H1 (cell line): Measurements from ENCODE around the gene KCTD16. TPM values are rescaled to one million over a fixed set of nuclear protein-coding genes. Genes with fewer than 3 reads are reported as not detected.

ENCODE experiments used
- CTCF ChIA-PET: fragments of 300-600 bp; sonication (Branson Sonifier 250); formaldehyde crosslinking; loops from one replicate; lab custom pipeline; 2021; ENCODE audit not compliant: partially characterized antibody; lab: Charles Lee
- POLR2A ChIA-PET: fragments of 300-600 bp; sonication (Branson Sonifier 250); formaldehyde crosslinking; loops from one replicate; lab custom pipeline; 2021; ENCODE audit warnings: inconsistent platforms; ENCODE audit not compliant: partially characterized antibody; lab: Charles Lee
- DNase-seq, 2 experiments: peaks; one replicate each; pipeline versions ENCODE4 v3.0.0 to v3.0.0-alpha.2; 2010 to 2022; ENCODE audit warnings: low spot score in 2 of 2, low read depth in 1 of 2, mixed read lengths in 1 of 2
- FAIRE-seq: peaks from 2 replicates; lab custom pipeline; 2011; peaks lifted over from hg19 to GRCh38; lab: Jason Lieb, UNC
- H2AFZ ChIP-seq: 2 replicates; pipeline ENCODE4 v1.8.1; 2012; ENCODE audit warnings: low read length, inconsistent platforms
- H2AK5ac ChIP-seq: 2 replicates; pipeline ENCODE4 v1.6.1; 2013; ENCODE audit warnings: low read depth, low read length
- H2BK120ac ChIP-seq: replicated peaks from 2 replicates; pipeline ENCODE3; 2013; ENCODE audit warnings: low read depth, low read length, inconsistent platforms
- H2BK12ac ChIP-seq: 2 replicates; pipeline ENCODE4 v1.6.1; 2013; ENCODE audit warnings: low read depth, low read length
- H2BK15ac ChIP-seq: 2 replicates; pipeline ENCODE4 v1.6.1; 2013; ENCODE audit warnings: low read length
- H2BK20ac ChIP-seq: 2 replicates; pipeline ENCODE4 v1.6.1; 2013; ENCODE audit warnings: low read length
- H2BK5ac ChIP-seq: 2 replicates; pipeline ENCODE4 v1.6.1; 2013; ENCODE audit warnings: low read depth, low read length
- H3K14ac ChIP-seq: 2 replicates; pipeline ENCODE4 v1.6.1; 2013; ENCODE audit warnings: inconsistent platforms; ENCODE audit not compliant: insufficient read length
- H3K18ac ChIP-seq: 2 replicates; pipeline ENCODE4 v1.6.1; 2013; ENCODE audit warnings: low read length; ENCODE audit errors: extremely low read depth
- H3K23ac ChIP-seq: 2 replicates; pipeline ENCODE4 v1.6.1; 2013; ENCODE audit warnings: inconsistent platforms; ENCODE audit not compliant: insufficient read length
- H3K23me2 ChIP-seq: 2 replicates; pipeline ENCODE4 v1.6.1; 2013; ENCODE audit warnings: low read depth, low read length
- H3K27ac ChIP-seq: 2 replicates; pipeline ENCODE4 v1.6.1; 2011; ENCODE audit warnings: low read depth, low read length, inconsistent platforms
- H3K27me3 ChIP-seq, 4 experiments: replicated peaks in 1 of 4; 1 replicate in 1 of 4; 2 replicates in 3 of 4; pipeline versions ENCODE4 v1.6.1 to v1.8.1; 2011 to 2013; ENCODE audit warnings: low read length in 3 of 4, mild to moderate bottlenecking in 3 of 4, inconsistent platforms in 2 of 4, mixed read lengths in 2 of 4, moderate library complexity in 1 of 4; ENCODE audit not compliant: control insufficient read depth in 3 of 4, insufficient read depth in 3 of 4; ENCODE audit errors: extremely low read depth in 1 of 4
- H3K36me3 ChIP-seq, 4 experiments: 2 replicates each; pipeline versions ENCODE4 v1.6.1 to v1.8.1; 2011 to 2013; ENCODE audit warnings: mild to moderate bottlenecking in 4 of 4, low read length in 3 of 4, moderate library complexity in 2 of 4, control low read depth in 1 of 4, inconsistent platforms in 1 of 4; ENCODE audit not compliant: insufficient read depth in 4 of 4, control insufficient read depth in 2 of 4
- H3K4ac ChIP-seq: replicated peaks from 2 replicates; pipeline ENCODE3; 2013; ENCODE audit warnings: low read length, low read depth, mixed read lengths, inconsistent platforms; ENCODE audit not compliant: insufficient read length
- H3K4me1 ChIP-seq, 4 experiments: replicated peaks in 1 of 4; 1 replicate in 1 of 4; 2 replicates in 3 of 4; pipeline versions ENCODE4 v1.6.1 to v1.8.1; 2011 to 2013; ENCODE audit warnings: low read length in 3 of 4, inconsistent platforms in 2 of 4, mixed read lengths in 1 of 4; ENCODE audit not compliant: insufficient read depth in 4 of 4, control insufficient read depth in 3 of 4
- H3K4me2 ChIP-seq, 2 experiments: 2 replicates each; pipeline versions ENCODE4 v1.6.1 to v1.8.1; 2011 to 2013; ENCODE audit warnings: low read depth in 2 of 2, low read length in 2 of 2, control low read depth in 1 of 2, inconsistent platforms in 1 of 2, mild to moderate bottlenecking in 1 of 2; ENCODE audit not compliant: insufficient read depth in 1 of 2
- H3K4me3 ChIP-seq, 4 experiments: fragments of 200-600, 300-600 bp in 1 of 4; sonication (generic), shearing (Covaris generic), sonication (Bioruptor Twin) in 1 of 4; 2 replicates each; pipeline versions ENCODE4 v1.5.1 to v1.8.1; 2011 to 2016; ENCODE audit warnings: low read length in 4 of 4, low read depth in 3 of 4, control low read depth in 2 of 4, inconsistent platforms in 2 of 4, mild to moderate bottlenecking in 2 of 4, mixed read lengths in 1 of 4, moderate library complexity in 1 of 4; ENCODE audit not compliant: insufficient read depth in 2 of 4; ENCODE audit errors: extremely low read depth in 1 of 4
- H3K56ac ChIP-seq: replicated peaks from 2 replicates; pipeline ENCODE3; 2013; ENCODE audit warnings: low read depth, mild to moderate bottlenecking, mixed read lengths, low read length, inconsistent platforms; ENCODE audit not compliant: insufficient read length
- H3K79me1 ChIP-seq: 2 replicates; pipeline ENCODE4 v1.6.1; 2013; ENCODE audit warnings: low read depth, low read length, control low read depth
- H3K79me2 ChIP-seq, 2 experiments: 2 replicates each; pipeline versions ENCODE4 v1.6.1 to v1.8.1; 2012 to 2013; ENCODE audit warnings: low read length in 2 of 2, mild to moderate bottlenecking in 2 of 2, inconsistent platforms in 1 of 2; ENCODE audit not compliant: insufficient read depth in 2 of 2, control insufficient read depth in 1 of 2
- H3K9ac ChIP-seq, 4 experiments: replicated peaks in 1 of 4; 1 replicate in 1 of 4; 2 replicates in 3 of 4; pipeline versions ENCODE4 v1.6.1 to v1.8.1; 2011 to 2013; ENCODE audit warnings: low read depth in 3 of 4, low read length in 3 of 4, control low read depth in 2 of 4, mild to moderate bottlenecking in 2 of 4, moderate library complexity in 2 of 4, inconsistent platforms in 1 of 4; ENCODE audit errors: extremely low read depth in 1 of 4
- H3K9me3 ChIP-seq, 2 experiments: 2 replicates each; pipeline versions ENCODE4 v1.6.1 to v1.8.1; 2012 to 2013; ENCODE audit warnings: mild to moderate bottlenecking in 2 of 2, moderate library complexity in 2 of 2, control low read depth in 1 of 2, inconsistent platforms in 1 of 2, low read depth in 1 of 2, low read length in 1 of 2, mixed read lengths in 1 of 2; ENCODE audit not compliant: insufficient read depth in 2 of 2
- H4K20me1 ChIP-seq, 2 experiments: replicated peaks in 1 of 2; 2 replicates each; pipeline versions ENCODE3 to v1.8.1; 2011 to 2013; ENCODE audit warnings: inconsistent platforms in 2 of 2, low read length in 2 of 2, mild to moderate bottlenecking in 1 of 2; ENCODE audit not compliant: insufficient read depth in 2 of 2, control insufficient read depth in 1 of 2
- H4K5ac ChIP-seq: 2 replicates; pipeline ENCODE4 v1.6.1; 2013; ENCODE audit warnings: low read length, low read depth, mixed read lengths, inconsistent platforms; ENCODE audit not compliant: insufficient read length
- H4K8ac ChIP-seq: 2 replicates; pipeline ENCODE4 v1.8.0; 2013; ENCODE audit warnings: mild to moderate bottlenecking, moderate library complexity, low read length, inconsistent platforms; ENCODE audit not compliant: insufficient read depth; ENCODE audit errors: extremely low read depth
- H4K91ac ChIP-seq: replicated peaks from 2 replicates; pipeline ENCODE3; 2013; ENCODE audit warnings: low read length, mixed read lengths, inconsistent platforms; ENCODE audit not compliant: insufficient read length
- ASH2L ChIP-seq: fragments of 200-600, 300-600 bp; sonication (generic); IDR thresholded peaks from one replicate; pipeline ENCODE4 v1.7.1; 2017; ENCODE audit warnings: low read length
- BACH1 ChIP-seq: IDR thresholded peaks from 2 replicates; pipeline ENCODE4 v1.6.1; 2012; ENCODE audit warnings: low read length, improper control_type of control experiment
- EP300 ChIP-seq, 2 experiments: IDR thresholded peaks; 1 replicate in 1 of 2; 2 replicates in 1 of 2; pipeline ENCODE4 v1.6.1; 2011 to 2012; ENCODE audit warnings: low read depth in 2 of 2, low read length in 2 of 2, mild to moderate bottlenecking in 2 of 2, borderline replicate concordance in 1 of 2, inconsistent platforms in 1 of 2, moderate library complexity in 1 of 2
- POU5F1 ChIP-seq: IDR thresholded peaks from 2 replicates; pipeline ENCODE4 v1.6.1; 2011; ENCODE audit warnings: low read depth, mild to moderate bottlenecking, low read length, moderate library complexity
- SIRT6 ChIP-seq: IDR thresholded peaks from one replicate; pipeline ENCODE4 v1.7.1; 2012; ENCODE audit warnings: low read length, inconsistent platforms
- SIX5 ChIP-seq: IDR thresholded peaks from 2 replicates; pipeline ENCODE4 v1.6.1; 2011; ENCODE audit warnings: mild to moderate bottlenecking, low read depth, low read length
- SP1 ChIP-seq: IDR thresholded peaks from 2 replicates; pipeline ENCODE4 v1.6.1; 2011; ENCODE audit warnings: low read depth, low read length
- WGBS, 2 experiments: shearing (Covaris generic) in 1 of 2; methylation state at CpG; one replicate each; pipeline versions ENCODE4 v1.1.6 to v1.1.7; 2013 to 2015; ENCODE audit warnings: low lambda C conversion rate in 2 of 2, mixed read lengths in 2 of 2, inconsistent platforms in 1 of 2, low coverage in 1 of 2, missing lambda C conversion rate in 1 of 2; ENCODE audit not compliant: insufficient replicate concordance in 2 of 2, insufficient coverage in 1 of 2, insufficient read length in 1 of 2; ENCODE audit errors: extremely low coverage in 1 of 2, missing lambda C conversion rate in 1 of 2; 5-methylcytosine and 5-hydroxymethylcytosine counted together
- polyA plus RNA-seq, 7 experiments: library from polyadenylated mRNA; depleted of rRNA in 3 of 7; stranded (reverse) in 5 of 7; unstranded in 2 of 7; fragments of >200 nt in 5 of 7; fragments of 200-250 nt in 2 of 7; gene quantifications; 1 replicate in 5 of 7; 2 replicates in 1 of 7; 4 replicates in 1 of 7; pipeline versions ENCODE4 v1.2.1 to v1.2.3, GENCODE V29; 2011 to 2013; ENCODE audit warnings: missing spikeins in 2 of 7, mixed read lengths in 2 of 7
- total RNA-seq: library from RNA; stranded (reverse); fragmentation: NEBNext Ultra II Directional; extraction: Animal tissue kit (Norgen Biotek cat#: 25700); gene quantifications from 2 replicates; pipeline ENCODE4 v1.2.1, GENCODE V29; 2021

The KCTD16 gene
- total and polyA plus RNA-seq, 2 of the 8 experiments (the other 6 are each of a cell fraction or from before 2014, with no cell fraction given), result 0.03 to 0.24 TPM

GRCh38 chr5:144428326-144428725, 257.7 kb downstream of the KCTD16 start:
- H3K56ac ChIP-seq, result no peak overlapping the region
- TF ChIP-seq BACH1 (no peak), EP300 (IDR thresholded peaks at IDR 0.05; ENCODE audit: borderline replicate concordance in 1 of 2, low read depth in 2 of 2, low read length in 2 of 2) (no peak), ASH2L (no peak), SP1 (no peak), POU5F1 (no peak), SIRT6 (no peak), SIX5 (no peak)
- TF ChIP-seq, all 59 proteins: peak for 0
- H4K91ac ChIP-seq, result no peak overlapping the region
- no peak for FAIRE-seq
- ChIA-PET POLR2A (no interaction called here), CTCF (interaction anchor here (0.8 to 1.5 kb wide), 2 partner anchors 10 to 38 kb away, joined by 3 read pairs; no protein-coding TSS in a partner anchor)
- no peaks in the 10 kb centered on the region for H4K20me1 ChIP-seq
- H4K8ac ChIP-seq, result no peak overlapping the region
- no peak overlapping the region for H3K4me3 ChIP-seq
- H3K23me2 ChIP-seq, result no peaks in the 10 kb centered on the region
- H3K79me2 ChIP-seq, result no peaks in the 10 kb centered on the region
- H3K27me3 ChIP-seq, result no peaks in the 10 kb centered on the region
- no peak overlapping the region for H2BK5ac ChIP-seq
- no peak overlapping the region for H3K14ac ChIP-seq
- no peaks in the 10 kb centered on the region for H3K4me1 ChIP-seq
- no peak overlapping the region for H2BK120ac ChIP-seq
- H3K9me3 ChIP-seq, result no peaks in the 10 kb centered on the region
- DNase-seq, result no peak
- H3K9ac ChIP-seq, result no peak overlapping the region
- H3K79me1 ChIP-seq, result no peaks in the 10 kb centered on the region
- no peak overlapping the region for H3K27ac ChIP-seq
- H4K5ac ChIP-seq, result no peak overlapping the region
- no peak overlapping the region for H3K4ac ChIP-seq
- H3K4me2 ChIP-seq, result no peak overlapping the region
- H2AK5ac ChIP-seq, result no peak overlapping the region
- no peak overlapping the region for H3K23ac ChIP-seq
- no peak overlapping the region for H2BK12ac ChIP-seq
- no peak overlapping the region for H2BK20ac ChIP-seq
- no peaks in the 10 kb centered on the region for H3K36me3 ChIP-seq
- no peak overlapping the region for H2AFZ ChIP-seq
- WGBS, 2 experiments, result 79% methylated on average over 1 of the region's 1 CpG; no CpG with 5 or more reads in 1 of the 2 experiments
- no peak overlapping the region for H2BK15ac ChIP-seq
- H3K18ac ChIP-seq, result no peak overlapping the region
